ENCODE results near the gene TUBA1B. TPM values are rescaled to one million over a fixed set of nuclear protein-coding genes. Genes with fewer than 3 reads are reported as not detected.

The TUBA1B gene
- total RNA-seq, 1 donor from 2014 or later, result 509 TPM

DNA sequence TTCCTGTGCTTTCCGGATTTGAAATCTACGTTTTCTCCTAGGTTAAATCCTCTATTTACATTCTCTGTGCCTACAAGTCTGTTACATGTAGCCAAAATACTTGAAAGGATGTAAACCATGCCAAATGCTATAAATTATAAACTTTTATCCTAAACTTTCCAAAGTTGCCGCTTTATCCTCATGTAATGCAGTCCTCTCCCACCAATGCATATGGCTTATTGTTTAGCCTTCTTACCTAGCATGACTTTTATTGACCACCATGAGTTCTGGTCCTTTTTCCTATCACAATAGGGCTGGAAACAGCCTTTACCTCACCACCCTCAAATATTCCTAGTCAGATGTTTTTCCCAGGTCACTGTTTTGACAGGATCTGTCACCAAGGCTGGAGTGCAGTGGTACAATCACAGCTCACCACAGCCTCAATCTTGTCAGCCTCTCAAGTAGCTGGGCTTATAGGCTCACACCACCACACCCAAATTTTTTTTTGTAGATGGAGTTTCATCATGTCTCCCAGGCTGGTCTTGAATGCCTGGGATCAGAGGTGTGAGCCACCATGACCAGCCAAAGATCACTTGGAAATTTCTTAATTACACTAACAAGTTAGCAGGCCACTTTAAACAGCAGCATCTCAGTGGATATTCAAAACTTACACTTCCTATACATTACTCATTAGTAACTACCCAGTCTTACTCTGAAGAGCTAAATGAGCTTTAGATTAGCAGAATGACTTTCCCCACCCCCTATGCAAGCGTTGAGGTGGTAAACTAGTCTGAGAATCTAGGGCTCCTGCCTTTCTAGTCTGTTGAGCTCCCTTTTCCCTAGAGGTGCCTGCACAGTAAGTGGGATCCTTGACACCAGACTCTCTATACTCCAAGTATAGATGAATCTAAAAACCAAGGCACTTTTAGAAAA lies 4.1 kb downstream of the TUBA1B start:
- DNase-seq, result no peak

DNA sequence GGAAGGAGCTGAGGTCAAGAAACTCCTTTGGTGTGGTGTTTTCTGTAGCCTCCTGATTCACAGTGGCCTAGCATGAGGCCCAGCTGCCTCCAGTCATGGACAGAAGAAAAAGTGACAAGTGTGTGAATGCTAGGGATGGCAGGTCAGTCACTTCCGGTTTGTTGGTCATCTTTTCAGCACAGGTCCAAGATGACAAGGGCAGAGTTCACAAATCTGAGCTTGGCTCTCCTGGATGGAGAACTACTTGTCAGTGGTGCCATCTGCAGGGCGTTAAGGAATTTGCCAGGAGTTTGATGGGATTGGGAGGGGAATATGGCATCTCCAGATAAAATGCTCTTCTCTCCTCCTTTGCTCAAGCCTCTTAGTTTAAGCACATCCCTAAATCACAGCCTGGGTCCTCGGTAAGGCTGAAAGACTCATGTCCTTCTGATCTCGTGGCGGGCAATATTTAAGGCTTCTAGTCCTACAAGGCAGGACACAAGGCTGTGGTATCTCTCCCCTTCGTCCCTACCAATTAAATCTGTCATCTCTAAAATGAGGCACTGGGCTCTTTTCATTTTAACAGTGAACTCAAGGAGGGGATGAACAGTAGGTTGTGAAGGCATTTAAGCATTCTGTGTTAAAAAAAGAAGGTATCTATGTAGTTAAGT lies 10.0 kb downstream of the TUBA1B start:
- DNase-seq, result peak; percentile 63

DNA sequence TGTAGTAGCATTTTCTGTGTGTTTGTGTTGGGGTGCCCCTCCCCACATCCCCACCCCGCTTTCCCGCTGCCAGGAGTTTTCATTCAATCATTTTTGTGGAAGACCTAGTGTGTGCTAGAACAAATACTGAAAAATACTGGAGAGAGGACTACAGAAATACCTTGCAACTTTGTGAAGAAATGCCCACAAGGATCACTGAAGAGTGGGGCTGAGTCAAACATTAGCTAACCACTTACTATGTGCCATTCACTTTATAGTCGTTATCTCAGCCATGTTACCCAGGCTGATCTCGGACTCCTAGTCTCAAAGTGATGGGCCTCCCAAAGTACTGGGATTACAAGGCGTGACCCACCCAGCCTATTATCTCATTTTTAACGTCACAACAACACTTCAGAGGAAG lies 20.0 kb downstream of the TUBA1B start:
- DNase-seq, result no peak

DNA sequence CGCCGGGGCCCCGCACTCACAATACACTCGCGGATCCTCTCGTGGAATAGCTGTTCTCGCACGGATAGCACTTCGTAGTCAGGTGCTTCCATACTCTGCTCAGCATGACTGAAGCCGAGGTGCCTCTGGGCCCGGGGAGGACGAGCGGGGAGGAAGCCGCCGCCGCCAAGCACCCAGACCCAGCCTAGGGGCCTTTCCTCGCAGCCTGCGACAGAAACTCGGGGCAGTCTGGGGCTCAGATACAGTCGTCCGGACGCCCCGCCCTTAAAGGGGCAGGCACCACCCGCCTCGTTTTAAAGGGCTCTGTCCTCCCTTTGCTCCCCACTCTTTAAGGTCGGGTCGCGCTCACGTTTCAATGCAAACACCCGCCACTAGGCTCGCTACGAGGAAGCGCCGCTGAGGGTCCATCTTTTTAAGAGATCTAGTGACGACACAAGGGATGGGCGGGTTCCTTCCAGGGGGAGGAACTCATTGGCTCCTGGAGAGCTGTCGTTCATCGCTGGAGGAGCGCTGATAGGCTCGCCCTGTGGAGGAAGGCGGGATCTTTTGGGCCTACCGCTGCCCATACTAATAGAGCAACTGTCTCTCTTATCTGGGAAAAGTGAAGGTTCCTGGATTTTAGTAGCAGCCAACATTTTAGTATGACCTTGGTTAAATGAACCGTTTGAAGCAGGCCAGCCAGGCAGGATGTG lies 20.6 kb downstream of the TUBA1B start, which contains the start of gene LMBR1L:
Gene LMBR1L, minus strand, starts transcription at position 384 of the 692 bp plus-strand sequence. Its CDS starts 292 bp downstream, at position 92.
- DNase-seq, result peak; percentile 99

DNA sequence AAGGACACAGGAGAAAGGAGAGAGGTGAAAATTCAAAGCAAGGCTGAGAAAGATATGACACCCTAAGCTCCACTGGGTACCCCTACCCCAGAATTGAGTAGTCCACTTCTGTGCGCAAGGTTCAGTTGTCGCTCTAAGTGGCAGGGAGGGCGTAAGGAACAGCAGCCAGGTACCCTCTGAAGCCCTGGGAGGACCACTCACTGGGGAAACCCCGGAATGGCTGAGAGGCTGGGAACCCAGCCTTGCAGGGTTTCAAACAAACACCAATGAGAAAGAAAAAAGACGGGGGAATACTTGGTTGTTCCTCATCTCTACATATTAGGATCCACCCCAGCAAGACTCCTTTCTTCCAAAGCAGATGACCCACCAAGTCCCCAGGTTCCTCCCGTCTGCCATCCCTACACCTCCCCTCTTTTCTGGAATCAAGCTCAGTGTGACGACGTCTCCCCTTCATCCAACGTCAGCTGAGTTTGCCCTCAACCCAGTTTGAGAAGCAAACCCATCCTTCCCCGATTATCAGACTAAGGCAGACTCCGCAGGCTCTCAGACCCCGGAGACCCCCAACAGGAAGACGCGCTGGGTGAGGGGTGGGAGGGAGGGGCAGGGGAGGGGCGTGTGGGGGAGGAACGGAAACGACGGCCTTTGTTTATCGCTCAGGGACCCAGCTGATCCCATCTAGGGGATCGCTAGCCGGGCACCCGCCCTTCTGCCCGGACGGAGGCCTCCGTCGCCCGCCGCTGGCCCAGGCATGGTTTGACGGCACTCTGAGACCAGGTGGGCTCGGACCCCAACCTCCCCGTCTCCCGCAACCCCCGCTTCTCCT lies 21.3 kb downstream of the TUBA1B start:
- DNase-seq, result peak; percentile 48

DNA sequence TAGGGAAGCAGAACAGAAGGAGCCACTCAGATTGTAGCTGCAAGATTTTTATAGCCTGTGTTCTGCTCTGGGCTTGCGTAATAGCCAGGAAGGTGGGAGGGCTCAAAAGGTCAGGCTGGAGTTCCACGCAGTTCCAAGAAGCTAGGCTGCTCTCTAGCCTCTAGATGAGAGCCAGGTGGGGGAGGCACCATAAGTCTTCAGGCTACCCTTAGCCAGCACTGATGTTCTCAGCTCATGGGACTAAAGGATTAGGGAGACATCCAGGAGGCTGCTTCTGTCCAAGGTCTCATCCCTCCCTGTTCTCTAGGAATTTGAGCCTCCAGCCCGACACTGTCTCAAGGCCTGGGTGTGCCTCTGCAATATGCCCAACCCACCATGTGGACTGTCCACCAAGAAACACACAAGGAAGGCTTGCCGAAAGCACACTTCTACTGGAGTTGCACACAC lies 22.2 kb downstream of the TUBA1B start:
- no peak for DNase-seq

DNA sequence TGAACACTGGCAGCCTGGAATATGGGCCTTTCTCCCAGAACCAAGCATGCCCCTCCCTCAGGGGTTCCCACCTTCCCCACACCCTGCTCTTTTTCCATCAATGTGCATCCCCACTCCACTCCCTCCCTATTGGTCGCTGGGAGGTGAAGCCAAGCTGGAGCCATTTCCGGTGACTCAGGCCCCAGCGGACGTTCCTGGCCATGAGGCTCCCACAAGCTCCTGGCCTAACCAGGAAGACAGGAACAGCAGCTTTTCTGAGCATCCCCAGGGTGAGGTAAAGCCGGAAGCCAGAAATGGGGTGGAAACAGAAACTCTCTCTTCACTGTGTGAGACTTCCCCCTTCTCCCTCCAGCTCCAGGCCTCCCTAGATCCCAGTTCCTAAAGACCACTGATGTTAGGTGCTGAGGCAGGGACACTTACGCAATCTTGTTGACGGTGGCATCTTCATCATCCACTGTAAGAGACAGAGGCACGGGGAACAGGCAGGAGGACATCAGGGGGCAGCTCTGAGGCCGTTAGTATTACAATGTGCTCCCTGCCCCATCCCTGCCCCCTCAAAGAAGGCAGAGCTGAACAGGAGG lies 25.6 kb downstream of the TUBA1B start:
- no peak for DNase-seq

DNA sequence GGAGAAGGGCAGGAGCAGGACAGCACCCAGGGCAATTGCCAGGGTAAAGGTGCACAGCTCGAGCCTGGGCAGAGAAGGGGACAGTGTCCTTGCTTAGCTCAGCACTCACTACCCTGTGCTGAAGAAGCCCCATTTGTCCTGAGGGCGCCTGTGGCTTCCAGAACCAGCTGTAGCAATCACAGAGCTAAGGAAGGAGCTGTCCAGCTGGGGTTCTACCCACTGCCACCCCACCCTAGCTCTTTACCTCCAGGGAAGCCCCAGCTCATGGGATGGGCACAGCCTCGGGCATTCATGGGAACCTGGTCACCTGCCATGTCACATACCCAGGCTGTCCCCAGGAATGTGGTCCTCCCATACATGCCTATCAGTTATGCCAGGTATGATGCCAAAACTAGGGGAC lies 26.4 kb downstream of the TUBA1B start:
- DNase-seq, result no peak

DNA sequence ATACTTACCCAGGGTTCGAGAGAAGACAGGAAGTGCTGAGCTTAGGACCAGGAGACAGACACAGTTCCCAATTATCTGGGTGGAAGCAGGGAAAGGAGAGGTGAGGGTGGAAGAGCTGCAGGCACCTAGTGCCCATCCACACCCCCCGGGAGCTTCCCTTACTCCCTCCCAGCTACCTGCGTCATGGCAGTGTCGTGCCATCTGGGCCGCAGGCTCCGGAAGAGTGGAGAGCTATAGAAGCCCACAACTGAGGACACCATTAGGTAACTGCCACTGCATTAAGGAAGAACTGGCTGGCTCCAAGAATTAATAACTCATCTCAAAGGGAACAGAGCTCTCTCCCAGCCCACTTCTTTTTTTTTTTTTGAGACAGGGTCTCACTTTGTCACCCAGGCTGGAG lies 30.8 kb downstream of the TUBA1B start:
- DNase-seq, result no peak

DNA sequence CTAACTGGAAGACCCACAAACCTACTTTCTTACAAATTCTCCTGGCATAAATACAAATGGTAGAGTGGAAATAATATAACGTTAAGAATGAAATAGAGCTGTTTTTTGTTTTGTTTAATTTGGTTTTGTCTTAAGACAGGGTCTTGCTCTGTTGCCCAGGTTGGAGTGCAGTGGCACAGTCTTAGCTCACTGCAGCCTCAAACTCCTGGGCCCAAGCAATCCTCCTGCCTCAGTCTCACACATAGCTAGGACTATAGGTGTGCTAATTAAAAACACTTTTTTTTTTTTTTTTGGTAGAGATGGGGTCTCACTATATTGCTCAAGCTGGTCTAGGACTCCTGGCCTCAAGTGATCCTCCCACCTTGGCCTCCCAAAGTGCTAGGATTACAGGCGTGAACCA lies 32.5 kb downstream of the TUBA1B start:
- DNase-seq, result no peak

DNA sequence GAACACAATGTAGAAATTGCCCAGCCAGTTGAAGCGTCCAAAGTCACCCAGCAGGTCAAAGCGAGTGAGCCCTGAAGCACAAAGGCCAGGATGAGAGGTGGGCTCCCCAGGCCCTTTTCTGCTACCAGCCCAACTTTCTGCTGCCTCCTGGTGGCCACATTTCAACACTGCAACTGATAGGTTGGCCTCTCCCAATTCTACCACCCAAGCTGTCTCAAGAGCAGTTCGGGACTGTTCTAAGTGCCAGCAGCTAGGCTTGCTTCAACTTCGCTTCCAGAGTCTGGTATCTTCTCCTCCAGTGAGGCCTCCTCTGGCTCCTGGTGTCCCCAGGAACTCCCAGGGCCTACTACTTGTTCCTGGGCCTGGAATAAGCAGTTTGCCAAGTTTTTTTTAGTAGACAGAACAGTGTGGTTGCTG lies 33.2 kb downstream of the TUBA1B start:
- DNase-seq, result peak; percentile 69

DNA sequence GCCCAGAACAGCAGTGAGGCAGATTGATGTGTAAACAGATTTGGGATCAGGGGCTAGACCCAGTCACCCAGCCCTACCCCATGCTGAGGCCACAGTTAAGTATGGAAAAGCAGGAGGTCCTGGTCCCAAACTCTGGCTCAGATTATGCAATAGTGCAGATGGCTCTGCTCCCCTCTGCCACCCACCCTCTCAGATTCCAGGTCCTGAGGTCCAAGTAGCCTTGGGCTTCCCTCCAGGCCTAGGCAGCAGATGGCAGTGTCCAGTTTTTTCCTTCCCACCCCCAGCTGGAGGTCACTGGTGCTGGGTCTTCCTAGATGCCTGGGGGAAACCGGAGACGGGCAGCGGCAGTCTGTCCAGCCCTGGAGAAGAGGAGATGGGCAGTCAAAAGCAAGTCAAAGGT lies 33.8 kb downstream of the TUBA1B start:
- no peak for DNase-seq

DNA sequence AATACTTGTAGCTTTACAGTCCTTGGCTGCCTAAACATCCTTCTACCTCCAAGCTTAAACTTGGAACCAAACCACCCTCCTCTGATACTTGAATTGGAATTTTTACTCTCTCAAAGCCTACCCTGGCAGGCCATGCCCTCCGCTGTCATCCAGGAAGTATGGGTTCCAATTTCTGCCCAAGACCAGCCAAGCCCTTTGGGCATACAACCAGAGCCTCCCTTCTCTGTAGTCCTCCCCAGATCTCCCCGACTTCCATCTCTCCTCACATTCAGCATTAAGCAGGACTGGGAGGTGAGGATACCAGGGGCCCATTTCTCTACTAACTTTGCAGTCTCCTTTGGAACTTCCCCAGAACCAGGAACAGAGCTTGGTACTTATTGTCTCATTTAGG lies 36.2 kb downstream of the TUBA1B start:
- DNase-seq, result no peak

DNA sequence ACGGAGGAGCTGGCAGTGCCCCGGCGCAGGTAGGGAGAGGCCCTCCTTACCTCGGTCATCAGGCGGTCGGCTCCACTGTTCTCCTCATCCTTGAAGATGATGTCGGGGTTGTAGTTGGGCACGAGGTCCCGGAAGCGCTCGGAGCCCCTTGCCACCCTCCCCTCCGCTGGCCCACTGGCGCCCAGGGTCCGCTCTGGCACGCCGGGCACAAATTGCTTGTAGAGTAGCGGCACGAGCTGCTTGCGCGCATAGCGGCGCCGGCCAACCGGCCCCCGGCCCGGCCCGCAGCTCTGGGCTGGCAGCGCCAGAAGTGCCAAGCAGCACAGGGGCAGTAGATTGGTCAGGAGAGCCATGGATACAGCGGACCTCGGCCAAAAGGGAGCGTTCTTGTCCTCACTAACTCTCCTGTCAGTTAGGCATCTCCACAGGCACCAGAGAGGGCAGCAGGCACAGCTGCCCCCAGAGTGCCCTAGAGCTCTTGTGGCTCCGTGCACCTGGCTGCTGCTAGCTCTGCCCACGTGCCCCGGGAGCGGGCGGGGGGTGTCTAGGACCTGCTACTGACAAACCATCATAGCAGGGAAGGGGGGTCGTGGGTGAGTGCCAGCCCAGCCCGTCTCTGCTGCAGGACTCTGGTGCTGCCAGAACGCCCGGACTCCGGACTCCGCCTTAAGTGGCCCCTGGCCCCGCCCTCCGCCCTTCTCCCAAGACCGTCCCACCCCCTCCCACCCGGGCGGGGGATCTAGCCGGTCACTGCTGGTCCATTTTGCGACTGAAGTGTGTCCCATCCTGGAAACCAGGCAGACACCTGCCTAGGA lies 36.8 kb downstream of the TUBA1B start, which contains the start of gene DHH:
Gene DHH, minus strand, starts transcription at position 642 of the 815 bp plus-strand sequence. Its CDS starts 289 bp downstream, at position 353.
- DNase-seq, result peak; percentile 44

DNA sequence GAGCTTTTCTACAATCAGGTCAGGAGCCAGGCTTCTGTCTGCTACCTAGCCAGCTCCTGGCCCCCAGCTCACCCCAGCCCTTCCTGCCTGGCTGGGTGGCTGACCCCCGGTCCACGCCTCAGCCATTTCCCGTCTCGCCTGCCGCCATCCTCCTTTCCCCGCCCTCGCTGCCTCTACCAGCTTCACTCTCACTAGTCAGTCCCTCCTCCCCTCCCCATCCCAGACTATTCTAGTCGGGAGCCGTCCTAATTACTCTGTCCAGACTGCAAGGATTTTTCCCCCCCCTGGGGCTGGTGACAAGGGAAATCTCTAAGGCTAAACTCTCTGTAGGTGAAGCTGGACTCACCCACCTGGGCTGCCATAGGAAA lies 37.4 kb downstream of the TUBA1B start:
- DNase-seq, result no peak

DNA sequence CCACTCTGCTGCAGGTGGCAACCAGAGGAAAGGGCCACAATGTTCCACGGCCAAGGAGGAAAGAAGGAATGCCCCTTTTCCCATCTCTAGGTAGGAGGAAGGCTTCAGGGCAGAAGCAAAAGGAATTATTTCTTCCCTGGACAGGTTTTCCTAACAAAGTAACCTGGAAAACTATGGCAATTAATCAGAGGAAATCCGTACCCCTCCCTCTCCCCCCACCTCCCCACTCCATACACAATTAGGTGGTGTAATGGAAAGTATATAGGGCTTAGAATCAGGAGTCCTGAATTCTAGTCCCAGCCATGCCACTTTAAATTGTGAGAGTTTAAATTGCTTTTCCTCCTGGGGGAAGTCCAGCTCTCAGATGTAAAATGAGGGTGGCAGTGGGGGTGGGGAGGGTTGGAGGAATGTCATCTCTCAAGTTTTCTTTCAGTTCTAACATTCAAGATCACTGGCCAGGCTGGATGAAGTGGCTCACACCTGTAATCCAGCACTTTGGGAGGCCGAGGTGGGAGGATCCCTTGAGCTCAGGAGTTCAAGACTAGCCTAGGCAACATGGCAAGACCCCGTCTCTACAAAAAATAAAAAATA lies 38.3 kb downstream of the TUBA1B start:
- no peak for DNase-seq

DNA sequence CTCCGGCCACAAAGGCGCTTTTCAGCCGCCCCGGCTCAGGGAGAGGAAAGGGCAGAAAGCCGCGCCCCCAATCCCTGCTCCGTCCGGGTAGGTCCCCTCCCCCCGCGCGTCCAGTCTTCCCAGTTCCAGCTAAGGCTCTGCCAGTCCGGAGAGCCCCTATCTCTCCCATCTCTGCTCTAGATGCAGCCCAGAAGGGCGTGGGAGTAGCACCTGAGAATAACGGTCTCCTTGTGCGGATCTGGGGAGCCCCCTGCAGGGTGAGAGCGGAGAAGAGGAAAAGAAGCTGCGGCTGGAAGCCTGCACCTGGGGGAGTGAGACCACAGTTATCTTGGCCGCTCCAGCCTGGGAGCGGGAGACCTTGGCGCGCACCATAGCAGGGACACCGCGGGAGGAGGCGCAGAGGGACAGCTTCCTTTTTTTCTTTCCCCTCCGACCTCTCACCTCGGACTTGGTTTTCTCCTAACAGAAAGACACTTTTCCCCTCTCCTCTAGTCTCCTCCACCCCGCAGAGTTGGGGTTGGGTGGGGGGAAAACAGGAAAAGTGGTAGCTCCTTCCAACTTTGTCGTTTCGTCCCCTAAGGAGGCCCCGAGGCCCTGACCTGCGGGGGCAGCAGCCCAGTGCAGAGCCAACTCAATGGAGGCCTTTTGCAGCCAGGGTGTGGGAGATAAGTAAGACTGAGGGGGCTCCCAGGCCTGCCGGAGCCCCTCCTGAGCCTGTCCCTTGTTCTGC lies 38.9 kb downstream of the TUBA1B start:
- peak; percentile 56 for DNase-seq

DNA sequence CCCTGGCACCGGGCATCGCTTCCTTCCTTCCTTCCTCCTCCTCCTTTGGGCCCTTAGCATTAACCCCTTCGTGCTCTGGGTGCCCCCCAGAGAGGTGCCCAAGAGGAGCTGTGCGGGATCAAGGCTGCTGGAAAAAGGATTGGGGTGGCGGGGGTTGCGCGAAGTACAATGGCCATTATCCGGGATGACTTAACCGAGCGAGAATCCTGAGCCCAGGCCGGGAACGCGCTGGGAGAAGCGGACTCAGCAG lies 39.4 kb downstream of the TUBA1B start:
- DNase-seq, result no peak

DNA sequence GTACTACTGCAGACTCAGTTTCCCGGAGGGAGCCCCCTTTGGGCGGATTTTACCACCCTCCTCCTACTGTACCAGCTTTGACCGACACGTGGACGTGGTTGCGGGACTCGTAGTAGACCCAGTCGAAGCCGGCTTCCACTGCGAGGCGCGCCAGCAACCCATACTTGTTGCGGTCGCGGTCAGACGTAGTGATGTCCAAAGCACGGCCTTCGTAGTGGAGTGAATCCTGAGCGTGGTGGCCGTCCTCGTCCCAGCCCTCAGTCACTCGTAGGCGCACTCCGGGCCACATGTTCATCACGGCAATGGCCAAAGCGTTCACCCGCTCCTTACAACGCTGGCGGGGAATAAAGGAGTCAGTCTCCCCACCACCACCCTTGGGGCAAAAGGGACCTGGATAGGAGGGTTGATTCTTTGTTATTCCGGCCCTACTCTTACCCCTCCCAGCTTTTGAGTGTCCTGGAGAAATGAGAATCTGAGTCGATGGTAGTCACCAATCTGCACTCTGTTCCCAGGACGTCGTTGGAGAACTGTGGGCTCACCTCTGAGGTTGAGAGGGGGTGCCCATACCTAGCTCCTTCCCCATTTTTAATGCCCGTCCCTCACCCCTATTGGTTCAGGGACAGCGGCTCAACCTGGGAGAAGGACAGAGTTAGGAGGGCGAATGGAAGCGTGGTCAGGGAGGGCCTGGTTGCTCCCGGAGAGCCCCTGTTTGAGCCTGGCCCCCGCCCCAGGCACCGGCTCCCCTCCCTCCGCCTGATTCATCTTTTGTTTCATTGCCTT lies 39.9 kb downstream of the TUBA1B start:
- no peak for DNase-seq

Measured in tongue (tissue), 2 donors.